AG04450 (cell line): ENCODE measurements around the gene NAE1. TPM values are rescaled to one million over a fixed set of nuclear protein-coding genes. Genes with fewer than 3 reads are reported as not detected.

Source experiments
- CTCF ChIA-PET: fragments of 300-600, 350-600 bp; formaldehyde crosslinking; extraction: SDS; loops from one replicate; lab custom pipeline; 2022; ENCODE audit warnings: antibody characterized with exemption, inconsistent platforms; lab: Charles Lee
- POLR2A ChIA-PET: fragments of 350-600 bp; formaldehyde crosslinking; extraction: SDS; loops from one replicate; lab custom pipeline; 2021; ENCODE audit warnings: antibody characterized with exemption, inconsistent platforms; lab: Yijun Ruan, JAX
- DNase-seq: peaks from one replicate; pipeline ENCODE4 v3.0.0-alpha.2; 2011; ENCODE audit warnings: low read depth, low spot score
- H3K27ac ChIP-seq: one replicate; pipeline ENCODE4 v1.5.1; 2012; ENCODE audit warnings: low read depth, low read length, control low read depth
- H3K27me3 ChIP-seq: one replicate; pipeline ENCODE4 v1.6.0; 2012; ENCODE audit warnings: low read length; ENCODE audit not compliant: control insufficient read depth, insufficient read depth
- H3K4me3 ChIP-seq: 2 replicates; pipeline ENCODE4 v1.5.1; 2011; ENCODE audit warnings: mild to moderate bottlenecking, low read depth, low read length, control low read depth
- H3K9me3 ChIP-seq: 2 replicates; pipeline ENCODE4 v1.5.1; 2012; ENCODE audit warnings: low read length; ENCODE audit not compliant: control insufficient read depth, insufficient read depth
- polyA plus RNA-seq: library from polyadenylated mRNA; depleted of rRNA; stranded (reverse); fragments of >200 nt; gene quantifications from 2 replicates; pipeline ENCODE4 v1.2.3, GENCODE V29; 2011
- TF ChIP-seq, protein P1 (sequence below): IDR thresholded peaks from 2 replicates; pipeline ENCODE4 v1.5.1; 2011; ENCODE audit warnings: low read depth, low read length, control low read depth, inconsistent platforms

The NAE1 gene
- polyA plus RNA-seq, 1 experiment, result 49.8 TPM

DNA sequence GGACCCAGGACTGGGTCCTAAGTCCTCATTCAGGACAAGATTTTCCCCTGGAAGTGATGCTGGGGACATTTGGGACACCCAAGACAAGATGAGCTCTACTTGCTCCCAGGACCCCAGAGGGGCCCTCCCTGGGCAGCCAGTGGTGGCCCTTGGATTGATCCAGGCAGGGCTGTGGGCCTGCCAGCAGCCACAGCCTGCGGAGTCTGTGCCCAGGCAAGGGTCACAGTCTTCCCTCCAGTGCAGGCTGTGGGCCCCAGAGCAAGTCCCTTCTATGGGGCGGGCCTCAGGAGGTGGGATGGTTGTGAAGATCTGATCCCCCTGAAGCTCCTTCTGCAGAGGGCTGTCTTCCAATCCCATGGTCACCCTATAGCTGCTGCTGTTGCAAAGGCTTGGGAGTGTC, 26.0 kb upstream of the NAE1 start:
- H3K27ac ChIP-seq, result no peak overlapping the region
- no peak for DNase-seq
- CTCF ChIA-PET, result interaction anchor here (1.0 to 6.7 kb wide), 3 partner anchors 12 to 26 kb away, joined by 5 to 54 read pairs (median 18); partner anchors contain the start of gene NAE1
- H3K4me3 ChIP-seq, result no peak overlapping the region
- POLR2A ChIA-PET, result no interaction called here
- H3K27me3 ChIP-seq, result peaks cover 10% of the 10 kb centered on the region
- TF ChIP-seq, protein P1, sequence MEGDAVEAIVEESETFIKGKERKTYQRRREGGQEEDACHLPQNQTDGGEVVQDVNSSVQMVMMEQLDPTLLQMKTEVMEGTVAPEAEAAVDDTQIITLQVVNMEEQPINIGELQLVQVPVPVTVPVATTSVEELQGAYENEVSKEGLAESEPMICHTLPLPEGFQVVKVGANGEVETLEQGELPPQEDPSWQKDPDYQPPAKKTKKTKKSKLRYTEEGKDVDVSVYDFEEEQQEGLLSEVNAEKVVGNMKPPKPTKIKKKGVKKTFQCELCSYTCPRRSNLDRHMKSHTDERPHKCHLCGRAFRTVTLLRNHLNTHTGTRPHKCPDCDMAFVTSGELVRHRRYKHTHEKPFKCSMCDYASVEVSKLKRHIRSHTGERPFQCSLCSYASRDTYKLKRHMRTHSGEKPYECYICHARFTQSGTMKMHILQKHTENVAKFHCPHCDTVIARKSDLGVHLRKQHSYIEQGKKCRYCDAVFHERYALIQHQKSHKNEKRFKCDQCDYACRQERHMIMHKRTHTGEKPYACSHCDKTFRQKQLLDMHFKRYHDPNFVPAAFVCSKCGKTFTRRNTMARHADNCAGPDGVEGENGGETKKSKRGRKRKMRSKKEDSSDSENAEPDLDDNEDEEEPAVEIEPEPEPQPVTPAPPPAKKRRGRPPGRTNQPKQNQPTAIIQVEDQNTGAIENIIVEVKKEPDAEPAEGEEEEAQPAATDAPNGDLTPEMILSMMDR, result no peak
- H3K9me3 ChIP-seq, result no peaks in the 10 kb centered on the region

DNA sequence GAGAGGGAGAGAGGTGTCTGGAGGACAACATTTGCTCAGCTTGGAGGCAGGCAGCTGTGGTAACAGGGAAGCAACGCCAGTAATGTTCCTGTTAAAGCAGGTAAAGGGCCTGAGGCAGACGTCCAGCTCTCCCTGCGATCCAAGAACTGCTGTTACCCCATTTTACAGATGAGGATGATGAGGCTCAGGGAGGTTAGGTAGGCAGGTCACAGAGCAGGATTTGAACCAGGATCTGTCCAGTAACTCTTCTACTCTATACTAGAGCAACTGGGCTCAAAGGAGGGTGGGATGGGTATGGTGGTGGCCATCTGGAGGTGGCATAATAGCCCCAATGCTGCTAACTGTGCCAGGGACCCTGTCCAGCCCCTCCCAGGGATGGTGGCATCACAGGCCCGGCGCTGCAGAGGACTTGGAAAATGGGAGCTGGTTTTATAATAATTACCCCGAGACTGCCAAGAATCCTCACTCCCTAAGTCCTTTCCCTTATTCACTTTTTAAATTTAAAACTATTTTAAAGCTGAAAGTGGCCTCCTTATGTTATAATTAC, 25.5 kb upstream of the NAE1 start:
- Histone ChIP-seq H3K27me3 (peaks cover 11% of the 10 kb centered on the region), H3K9me3 (no peaks in the 10 kb centered on the region), H3K4me3 (no peak overlapping the region), H3K27ac (no peak overlapping the region)
- POLR2A ChIA-PET, result no interaction called here
- TF ChIP-seq, protein P1, result no peak
- CTCF ChIA-PET, result interaction anchor here (1.0 to 6.7 kb wide), 3 partner anchors 12 to 26 kb away, joined by 5 to 54 read pairs (median 18); partner anchors contain the start of gene NAE1
- DNase-seq, result no peak

DNA sequence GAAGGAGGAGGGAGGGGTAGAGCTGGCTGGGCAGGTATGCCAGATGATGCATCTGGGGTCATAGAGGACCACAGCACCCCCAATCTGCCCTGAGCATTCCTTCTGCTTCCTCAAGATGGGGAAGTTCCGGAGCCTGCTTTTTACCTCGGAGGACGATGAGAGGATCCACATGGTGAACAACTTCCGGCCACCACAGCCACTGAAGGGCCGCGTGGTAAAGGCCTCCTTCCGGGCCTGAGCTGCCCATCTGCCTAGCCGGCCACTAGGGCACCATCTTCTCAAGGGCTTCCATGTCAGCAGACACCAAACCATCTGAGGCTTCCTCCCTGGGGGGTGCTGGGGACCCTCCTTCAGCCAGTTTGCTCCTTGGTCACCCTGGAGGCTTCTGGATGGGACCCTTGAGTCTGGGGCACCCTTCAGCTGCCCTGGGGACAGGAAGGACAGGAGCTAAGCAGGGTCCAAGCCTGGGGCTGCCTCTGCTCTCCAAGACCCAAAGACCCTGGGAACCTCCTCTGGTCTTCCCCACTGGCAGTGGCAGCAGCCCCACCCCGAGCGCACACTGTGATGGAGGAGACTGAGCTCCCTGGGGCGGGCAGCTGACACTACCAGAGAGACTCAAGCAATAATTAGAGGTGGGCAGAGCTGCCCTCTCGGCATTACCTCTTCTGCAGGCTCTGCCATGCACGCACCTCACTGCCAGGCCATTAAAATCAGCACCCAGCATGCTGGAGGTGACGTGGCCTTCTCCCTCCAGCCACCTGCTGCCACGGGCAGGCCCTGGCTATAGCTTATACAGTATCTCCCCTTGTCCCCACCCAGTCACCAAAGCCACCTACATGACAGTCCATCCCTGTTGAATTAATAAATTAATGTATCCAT, 22.7 kb upstream of the NAE1 start:
- no peak for DNase-seq
- peaks cover 20% of the 10 kb centered on the region for H3K27me3 ChIP-seq
- ChIA-PET CTCF (interaction anchor here (0.7 to 1.8 kb wide), 3 partner anchors 14 to 23 kb away, joined by 3 to 9 read pairs (median 5); partner anchors contain the start of gene NAE1), POLR2A (no interaction called here)
- TF ChIP-seq, protein P1, result no peak
- no peaks in the 10 kb centered on the region for H3K9me3 ChIP-seq
- no peak overlapping the region for H3K4me3 ChIP-seq
- no peak overlapping the region for H3K27ac ChIP-seq

DNA sequence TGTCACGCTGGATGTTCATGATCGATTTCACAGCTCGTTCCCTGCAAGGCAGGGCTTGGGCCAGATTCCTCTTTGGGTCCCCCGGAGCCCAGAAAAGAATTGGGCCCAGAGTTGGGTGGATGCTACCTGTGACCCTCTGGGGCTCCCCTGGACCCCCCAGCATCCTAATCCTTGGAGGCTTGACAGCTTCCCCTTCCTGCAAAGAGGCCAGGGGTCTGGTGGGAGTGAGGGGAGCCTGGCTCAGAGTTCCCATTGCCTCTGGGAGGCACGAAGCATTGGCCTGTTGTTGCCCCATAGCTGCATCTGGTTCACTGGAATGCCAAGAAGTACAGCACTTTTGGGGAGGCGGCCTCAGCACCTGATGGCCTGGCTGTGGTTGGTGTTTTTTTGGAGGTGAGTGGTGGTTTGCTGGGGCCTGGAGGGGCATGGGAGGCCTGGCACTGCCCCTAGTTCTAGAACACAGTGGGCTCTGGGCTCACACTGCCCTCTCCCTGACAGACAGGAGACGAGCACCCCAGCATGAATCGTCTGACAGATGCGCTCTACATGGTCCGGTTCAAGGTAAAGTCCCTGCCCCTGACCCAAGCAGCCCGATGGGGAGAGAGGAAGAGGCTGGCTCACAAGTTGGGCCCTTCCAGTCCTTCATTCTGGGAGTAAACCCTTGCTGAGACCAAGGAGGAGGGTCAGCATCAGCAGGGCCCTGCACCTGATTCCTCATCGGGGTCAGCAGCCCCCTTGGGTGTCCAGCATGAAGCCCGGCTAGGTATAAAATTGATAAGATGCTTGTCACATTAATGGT, 20.6 kb upstream of the NAE1 start:
- TF ChIP-seq, protein P1, result no peak
- DNase-seq, result no peak
- Histone ChIP-seq H3K27me3 (peaks cover 36% of the 10 kb centered on the region), H3K4me3 (no peak overlapping the region), H3K9me3 (no peaks in the 10 kb centered on the region), H3K27ac (no peak overlapping the region)
- POLR2A ChIA-PET, result no interaction called here
- CTCF ChIA-PET, result interaction anchor here (1.2 to 11.7 kb wide), 3 partner anchors 16 to 22 kb away, joined by 3 to 97 read pairs (median 10); partner anchors contain the start of gene NAE1
